HCT116 (cell line): ENCODE measurements around the gene YTHDF1. TPM values are rescaled to one million over a fixed set of nuclear protein-coding genes. Genes with fewer than 3 reads are reported as not detected.

ENCODE experiments used
- ATAC-seq: fragments of 200-7000 bp; cut with Tn5 transposase; 2 replicates; pipeline ENCODE4 v1.9.1; 2020; ENCODE audit warnings: mild to moderate bottlenecking, moderate library complexity
- BruUV-seq: library from RNA; stranded (reverse); fragments of 400-500 nt; replicated peaks from 2 replicates; lab custom pipeline; 2021; lab: Mats Ljungman, UMichigan
- CTCF ChIA-PET: fragments of 300-600 bp; sonication (Branson Sonifier 250); formaldehyde crosslinking; loops from one replicate; lab custom pipeline; 2021; ENCODE audit warnings: antibody characterized with exemption; lab: Charles Lee
- POLR2A ChIA-PET: fragments of 300-600, 350-600 bp; sonication (Branson Sonifier 250); formaldehyde crosslinking; loops from one replicate; lab custom pipeline; 2021; ENCODE audit warnings: antibody characterized with exemption; lab: Charles Lee
- RAD21 ChIA-PET, 2 experiments: fragments of 300-600 bp; sonication (Branson Sonifier 250); formaldehyde crosslinking; loops; one replicate each; lab custom pipeline; 2023; ENCODE audit warnings: low total read pairs in 2 of 2; ENCODE audit not compliant: uncharacterized antibody in 2 of 2, unreplicated experiment in 2 of 2, low non-redundant PET in 1 of 2; lab: Charles Lee
- DNase-seq: peaks from one replicate; pipeline ENCODE4 v3.0.0-alpha.2; 2010; ENCODE audit warnings: low read depth, low spot score
- H2AFZ ChIP-seq: fragments of 200-600 bp; shearing (Covaris generic), sonication (generic); 2 replicates; pipeline ENCODE4 v1.6.1; 2017; ENCODE audit warnings: low read depth, mixed run types, mixed read lengths, antibody characterized with exemption, low read length; ENCODE audit not compliant: poor library complexity, severe bottlenecking
- H3K27ac ChIP-seq: 2 replicates; pipeline ENCODE4 v1.5.1; 2012; ENCODE audit warnings: low read depth, low read length
- H3K27me3 ChIP-seq: fragments of 200-600 bp; sonication (generic); 2 replicates; pipeline ENCODE4 v1.6.1; 2016; ENCODE audit warnings: mixed run types, low read length, mixed read lengths; ENCODE audit not compliant: insufficient read depth
- H3K36me3 ChIP-seq, 2 experiments: fragments of 200-500 bp in 1 of 2; fragments of 200-600 bp in 1 of 2; sonication (Bioruptor generic) in 1 of 2; sonication (generic) in 1 of 2; 2 replicates each; pipeline versions ENCODE4 v1.5.1 to v1.6.1; 2014 to 2016; ENCODE audit warnings: low read length in 2 of 2, inconsistent platforms in 1 of 2, mixed read lengths in 1 of 2, mixed run types in 1 of 2; ENCODE audit not compliant: insufficient read depth in 2 of 2, control insufficient read depth in 1 of 2
- H3K4me1 ChIP-seq, 2 experiments: fragments of 200-600 bp in 1 of 2; sonication (generic) in 1 of 2; 2 replicates each; pipeline versions ENCODE4 v1.5.1 to v1.6.1; 2012 to 2017; ENCODE audit warnings: low read length in 2 of 2, inconsistent platforms in 1 of 2, mild to moderate bottlenecking in 1 of 2, mixed read lengths in 1 of 2, mixed run types in 1 of 2, moderate library complexity in 1 of 2; ENCODE audit not compliant: insufficient read depth in 2 of 2, control insufficient read depth in 1 of 2
- H3K4me2 ChIP-seq: fragments of 200-600 bp; sonication (generic); 2 replicates; pipeline ENCODE4 v1.6.1; 2017; ENCODE audit warnings: mixed run types, low read length, mixed read lengths
- H3K4me3 ChIP-seq, 2 experiments: fragments of 200-600 bp in 1 of 2; sonication (generic) in 1 of 2; replicated peaks in 1 of 2; 2 replicates each; pipeline ENCODE4 v1.5.1; 2011 to 2016; ENCODE audit warnings: low read length in 2 of 2, control low read depth in 1 of 2, low read depth in 1 of 2, mild to moderate bottlenecking in 1 of 2, mixed read lengths in 1 of 2, mixed run types in 1 of 2
- H3K79me2 ChIP-seq: fragments of 200-600 bp; sonication (generic); 2 replicates; pipeline ENCODE4 v1.6.1; 2017; ENCODE audit warnings: mild to moderate bottlenecking, mixed run types, low read length, moderate library complexity, mixed read lengths; ENCODE audit not compliant: insufficient read depth
- H3K9ac ChIP-seq: fragments of 200-600 bp; sonication (generic); 2 replicates; pipeline ENCODE4 v1.6.1; 2016; ENCODE audit warnings: low read length, mixed read lengths
- H3K9me2 ChIP-seq: fragments of 200-600 bp; sonication (generic), shearing (Covaris generic); 2 replicates; pipeline ENCODE4 v1.6.1; 2017; ENCODE audit warnings: mixed run types, mild to moderate bottlenecking, moderate library complexity; ENCODE audit not compliant: insufficient read depth
- H3K9me3 ChIP-seq, 2 experiments: fragments of 200-500 bp in 1 of 2; fragments of 200-600 bp in 1 of 2; sonication (Bioruptor generic) in 1 of 2; sonication (generic) in 1 of 2; 2 replicates each; pipeline ENCODE4 v1.6.1; 2014 to 2017; ENCODE audit warnings: low read length in 2 of 2, mixed read lengths in 2 of 2, inconsistent platforms in 1 of 2, low read depth in 1 of 2, mild to moderate bottlenecking in 1 of 2, mixed run types in 1 of 2, moderate library complexity in 1 of 2; ENCODE audit not compliant: control insufficient read depth in 1 of 2, insufficient read depth in 1 of 2
- H4K20me1 ChIP-seq: fragments of 200-600 bp; sonication (generic), shearing (Covaris generic); 2 replicates; pipeline ENCODE4 v1.6.1; 2017; ENCODE audit warnings: mixed run types, mild to moderate bottlenecking, moderate library complexity; ENCODE audit not compliant: insufficient read depth
- ATF3 ChIP-seq: IDR thresholded peaks from 2 replicates; pipeline ENCODE4 v1.6.1; 2012
- CBX3 ChIP-seq: IDR thresholded peaks from 2 replicates; pipeline ENCODE4 v1.6.1; 2012; ENCODE audit warnings: low read depth
- CEBPB ChIP-seq: IDR thresholded peaks from 2 replicates; pipeline ENCODE4 v1.6.1; 2012; ENCODE audit warnings: low read depth
- EGR1 ChIP-seq: IDR thresholded peaks from 2 replicates; pipeline ENCODE4 v1.6.1; 2012; ENCODE audit warnings: low read depth
- ELF1 ChIP-seq: IDR thresholded peaks from 2 replicates; pipeline ENCODE4 v1.6.1; 2012; ENCODE audit warnings: low read depth, borderline replicate concordance
- EZH2phosphoT487 ChIP-seq: fragments of 200-600 bp; IDR thresholded peaks from 2 replicates; pipeline ENCODE4 v1.6.1; 2018; ENCODE audit warnings: antibody characterized with exemption, borderline replicate concordance
- FOSL1 ChIP-seq: IDR thresholded peaks from 2 replicates; pipeline ENCODE4 v1.6.1; 2012; ENCODE audit warnings: low read depth
- JUND ChIP-seq: IDR thresholded peaks from 2 replicates; pipeline ENCODE4 v1.6.1; 2012
- POLR2A ChIP-seq: IDR thresholded peaks from 2 replicates; pipeline ENCODE4 v1.7.0; 2011; ENCODE audit warnings: borderline replicate concordance; ENCODE audit not compliant: insufficient read depth, insufficient read length; ENCODE audit errors: extremely low read depth
- POLR2AphosphoS5 ChIP-seq: IDR thresholded peaks from 2 replicates; pipeline ENCODE4 v1.6.1; 2011; ENCODE audit warnings: mild to moderate bottlenecking, low read depth, low read length, moderate library complexity
- REST ChIP-seq: IDR thresholded peaks from 2 replicates; pipeline ENCODE4 v1.6.1; 2012; ENCODE audit warnings: low read depth
- SIN3A ChIP-seq: IDR thresholded peaks from 2 replicates; pipeline ENCODE4 v1.6.1; 2012; ENCODE audit warnings: low read depth
- SRF ChIP-seq: IDR thresholded peaks from 2 replicates; pipeline ENCODE4 v1.6.1; 2012; ENCODE audit warnings: low read depth
- TCF7L2 ChIP-seq: IDR thresholded peaks from 2 replicates; pipeline ENCODE4 v1.7.0; 2011; ENCODE audit warnings: borderline replicate concordance, inconsistent platforms; ENCODE audit not compliant: insufficient read depth, insufficient read length; ENCODE audit errors: extremely low read depth
- YY1 ChIP-seq: IDR thresholded peaks from 2 replicates; pipeline ENCODE4 v1.6.1; 2011; ENCODE audit warnings: low read length, low read depth, moderate library complexity, mild to moderate bottlenecking; ENCODE audit not compliant: insufficient replicate concordance; ENCODE audit errors: extremely low read depth
- ZBTB33 ChIP-seq: IDR thresholded peaks from 2 replicates; pipeline ENCODE4 v1.6.1; 2011; ENCODE audit warnings: mild to moderate bottlenecking, low read length, moderate library complexity; ENCODE audit not compliant: insufficient replicate concordance; ENCODE audit errors: extremely low read depth
- ZFX ChIP-seq: fragments of 450-650 bp; IDR thresholded peaks from 2 replicates; pipeline ENCODE4 v1.6.1; 2017
- ZNF274 ChIP-seq: fragments of 200-500 bp; sonication (Bioruptor generic); IDR thresholded peaks from 2 replicates; pipeline ENCODE4 v1.6.1; 2014; ENCODE audit warnings: mild to moderate bottlenecking, low read depth, low read length, inconsistent platforms
- intact Hi-C: fragments of 100-400 bp; cut with micrococcal nuclease; formaldehyde crosslinking; loops from 2 replicates; pipeline ENCODE4 v1.10.0; 2022
- total RNA-seq: library from RNA; stranded (reverse); gene quantifications from one replicate; pipeline ENCODE4 v1.2.1, GENCODE V29; 2021; ENCODE audit not compliant: unreplicated experiment

Gene YTHDF1
- total RNA-seq, 1 experiment from 2014 or later, result 42.8 TPM

GRCh38 chr20:63233924-63234323, 18.0 kb upstream of the YTHDF1 start:
- H3K79me2 ChIP-seq, result no peaks in the 10 kb centered on the region
- intact Hi-C loops, result loop anchor here (5.0 kb wide), 1 partner anchor 38 kb away; the partner anchor contains the start of gene ARFGAP1
- BruUV-seq, result no TSS peak
- no peak for ATAC-seq
- H4K20me1 ChIP-seq, result no peaks in the 10 kb centered on the region
- TF ChIP-seq POLR2A, result no peak
- no peak for TF ChIP-seq ZFX
- TF ChIP-seq SRF, result no peak
- no peak for TF ChIP-seq CBX3
- no peak for TF ChIP-seq YY1
- no peak for TF ChIP-seq ZBTB33
- no peak for TF ChIP-seq FOSL1
- TF ChIP-seq ELF1, result no peak
- TF ChIP-seq SIN3A, result no peak
- no peak for TF ChIP-seq REST
- no peak for TF ChIP-seq ZNF274
- no peak for TF ChIP-seq CEBPB
- TF ChIP-seq POLR2AphosphoS5, result no peak
- TF ChIP-seq ATF3, result no peak
- TF ChIP-seq JUND, result no peak
- TF ChIP-seq EZH2phosphoT487, result no peak
- TF ChIP-seq EGR1, result no peak
- no peak for TF ChIP-seq TCF7L2
- no peaks in the 10 kb centered on the region for H3K36me3 ChIP-seq
- no peak for DNase-seq
- RAD21 ChIA-PET, result no interaction called here
- no peaks in the 10 kb centered on the region for H3K9me3 ChIP-seq
- H3K27me3 ChIP-seq, result no peaks in the 10 kb centered on the region
- no peaks in the 10 kb centered on the region for H3K9me2 ChIP-seq
- H3K4me3 ChIP-seq, result no peak overlapping the region
- H3K4me2 ChIP-seq, result peak overlapping the region; percentile 80
- H3K27ac ChIP-seq, result no peak overlapping the region; the same call in 1 of the 2 replicates
- POLR2A ChIA-PET, result interaction anchor here (1.4 to 2.2 kb wide), 2 partner anchors 10 kb away, joined by 9 to 11 read pairs; no protein-coding TSS in a partner anchor
- H3K9ac ChIP-seq, result no peak overlapping the region
- peaks cover 38 to 63% of the 10 kb centered on the region in 2 experiments for H3K4me1 ChIP-seq
- CTCF ChIA-PET, result interaction anchor here (1.4 to 6.2 kb wide), 3 partner anchors 10 to 19 kb away, joined by 3 to 107 read pairs (median 5); no protein-coding TSS in a partner anchor
- H2AFZ ChIP-seq, result no peak overlapping the region
